ENCODE measurements around the gene NOTUM. TPM values are rescaled to one million over a fixed set of nuclear protein-coding genes. Genes with fewer than 3 reads are reported as not detected.

The NOTUM gene
- total RNA-seq, 1 donor from 2014 or later = not detected

GRCh38 chr17:81907219-81908145, 53.5 kb downstream of the NOTUM start:
- intact Hi-C loops (cut with DNase I) = no loop called here
- peaks cover 24% of the 10 kb centered on the region for H3K4me1 ChIP-seq
- H3K27ac ChIP-seq = no peak overlapping the region
- H3K9me3 ChIP-seq = no peaks in the 10 kb centered on the region
- no peaks in the 10 kb centered on the region for H3K27me3 ChIP-seq
- H3K36me3 ChIP-seq = peaks cover 0 to 6% of the 10 kb centered on the region in 2 donors
- TF ChIP-seq POLR2A (IDR thresholded peaks at IDR 0.05) (no peak), CTCF (IDR thresholded peaks at IDR 0.05) (no peak), POLR2AphosphoS5 (IDR thresholded peaks at IDR 0.05; ENCODE audit: insufficient read depth in 1 of 2, low read depth in 1 of 2) (no peak)
- no peak for DNase-seq (ENCODE audit: extremely low spot score in 2 of 2)
- H3K4me3 ChIP-seq = no peak overlapping the region

GRCh38 chr17:81906476-81907218, 54.3 kb downstream of the NOTUM start:
- no peak for TF ChIP-seq POLR2A (IDR thresholded peaks at IDR 0.05)
- TF ChIP-seq CTCF (IDR thresholded peaks at IDR 0.05) = no peak
- TF ChIP-seq POLR2AphosphoS5 (IDR thresholded peaks at IDR 0.05; ENCODE audit: insufficient read depth in 1 of 2, low read depth in 1 of 2) = no peak
- Histone ChIP-seq H3K9me3 (no peaks in the 10 kb centered on the region), H3K36me3 (peaks cover 0 to 6% of the 10 kb centered on the region in 2 donors), H3K4me1 (peaks cover 25% of the 10 kb centered on the region), H3K4me3 (no peak overlapping the region), H3K27ac (no peak overlapping the region), H3K27me3 (no peaks in the 10 kb centered on the region)
- intact Hi-C loops (cut with DNase I) = no loop called here
- DNase-seq (ENCODE audit: extremely low spot score in 2 of 2) = no peak

- Histone ChIP-seq H3K9me3 (no peaks in the 10 kb centered on the region), H3K27ac (no peak overlapping the region), H3K4me3 (no peak overlapping the region), H3K27me3 (no peaks in the 10 kb centered on the region), H3K4me1 (peaks cover 28% of the 10 kb centered on the region), H3K36me3 (peaks cover 0 to 6% of the 10 kb centered on the region in 2 donors)
- DNase-seq (ENCODE audit: extremely low spot score in 2 of 2) = no peak
- intact Hi-C loops (cut with DNase I) = no loop called here
- no peak for TF ChIP-seq CTCF (IDR thresholded peaks at IDR 0.05)
- TF ChIP-seq POLR2A (IDR thresholded peaks at IDR 0.05) = no peak
- no peak for TF ChIP-seq POLR2AphosphoS5 (IDR thresholded peaks at IDR 0.05; ENCODE audit: insufficient read depth in 1 of 2, low read depth in 1 of 2)
These were observed 55.0 kb downstream of the NOTUM start for GRCh38 chr17:81905993-81906392.

GRCh38 chr17:81905424-81905875, 55.5 kb downstream of the NOTUM start:
- no peak overlapping the region for H3K27ac ChIP-seq
- H3K4me1 ChIP-seq = peaks cover 24% of the 10 kb centered on the region
- H3K9me3 ChIP-seq = no peaks in the 10 kb centered on the region
- no peaks in the 10 kb centered on the region for H3K27me3 ChIP-seq
- intact Hi-C loops (cut with DNase I) = no loop called here
- peaks cover 0 to 10% of the 10 kb centered on the region in 2 donors for H3K36me3 ChIP-seq
- H3K4me3 ChIP-seq = no peak overlapping the region
- no peak for DNase-seq (ENCODE audit: extremely low spot score in 2 of 2)
- TF ChIP-seq CTCF (IDR thresholded peaks at IDR 0.05) = no peak
- no peak for TF ChIP-seq POLR2A (IDR thresholded peaks at IDR 0.05)
- TF ChIP-seq POLR2AphosphoS5 (IDR thresholded peaks at IDR 0.05; ENCODE audit: insufficient read depth in 1 of 2, low read depth in 1 of 2) = no peak
